OCI-LY7 (cell line): Measurements from ENCODE around the gene CXorf49. TPM values are rescaled to one million over a fixed set of nuclear protein-coding genes. Genes with fewer than 3 reads are reported as not detected.

Source experiments
- BruUV-seq: library from RNA; stranded (reverse); fragments of 400-500 nt; replicated peaks from 2 replicates; lab custom pipeline; 2021; lab: Mats Ljungman, UMichigan
- CTCF ChIA-PET: fragments of 300-600 bp; sonication (Branson Sonifier 250); formaldehyde crosslinking; loops from one replicate; lab custom pipeline; 2022; ENCODE audit warnings: antibody characterized with exemption; ENCODE audit not compliant: unreplicated experiment; lab: Charles Lee
- POLR2A ChIA-PET: fragments of 300-600 bp; sonication (Branson Sonifier 250); formaldehyde crosslinking; loops from one replicate; lab custom pipeline; 2022; ENCODE audit warnings: antibody characterized with exemption; lab: Charles Lee
- DNase-seq: peaks from one replicate; pipeline ENCODE4 v3.0.0-alpha.2; 2015; ENCODE audit warnings: low spot score
- H2AFZ ChIP-seq: fragments of 200-600 bp; sonication (generic), shearing (Covaris generic); 2 replicates; pipeline ENCODE4 v1.6.1; 2014; ENCODE audit warnings: mild to moderate bottlenecking, antibody characterized with exemption, low read length, moderate library complexity
- H3K27ac ChIP-seq: fragments of 200-600 bp; sonication (generic); 2 replicates; pipeline ENCODE4 v1.5.1; 2014; ENCODE audit warnings: mixed run types, low read depth, mild to moderate bottlenecking, moderate library complexity, low read length, inconsistent platforms; ENCODE audit not compliant: poor library complexity, severe bottlenecking
- H3K36me3 ChIP-seq: fragments of 200-600 bp; sonication (generic); 2 replicates; pipeline ENCODE4 v1.6.1; 2014; ENCODE audit warnings: mild to moderate bottlenecking, antibody characterized with exemption, low read length, moderate library complexity, mixed read lengths; ENCODE audit not compliant: insufficient read depth
- H3K4me1 ChIP-seq: fragments of 200-600 bp; sonication (generic); 2 replicates; pipeline ENCODE4 v1.5.1; 2014; ENCODE audit warnings: mild to moderate bottlenecking, low read length; ENCODE audit not compliant: insufficient read depth, poor library complexity, severe bottlenecking
- H3K4me2 ChIP-seq: fragments of 200-600 bp; sonication (generic); 2 replicates; pipeline ENCODE4 v1.6.1; 2014; ENCODE audit warnings: mild to moderate bottlenecking, low read length
- H3K4me3 ChIP-seq: fragments of 200-600 bp; sonication (generic); 2 replicates; pipeline ENCODE4 v1.5.1; 2014; ENCODE audit warnings: mild to moderate bottlenecking, low read depth, low read length; ENCODE audit not compliant: poor library complexity, severe bottlenecking
- H3K79me2 ChIP-seq: fragments of 200-600 bp; sonication (generic); 2 replicates; pipeline ENCODE4 v1.6.1; 2016; ENCODE audit warnings: low read depth, mild to moderate bottlenecking, low read length, moderate library complexity, mixed read lengths; ENCODE audit not compliant: insufficient read depth
- H3K9me2 ChIP-seq: fragments of 200-600 bp; sonication (generic); 2 replicates; pipeline ENCODE4 v1.6.1; 2016; ENCODE audit warnings: mild to moderate bottlenecking, low read length, mixed read lengths; ENCODE audit not compliant: insufficient read depth
- H3K9me3 ChIP-seq: fragments of 200-600 bp; sonication (generic); 2 replicates; pipeline ENCODE4 v1.6.1; 2014; ENCODE audit warnings: mild to moderate bottlenecking, mixed run types, low read length, mixed read lengths
- H4K20me1 ChIP-seq: fragments of 200-600 bp; sonication (generic); 2 replicates; pipeline ENCODE4 v1.6.1; 2014; ENCODE audit warnings: mild to moderate bottlenecking, antibody characterized with exemption, low read length, moderate library complexity, mixed read lengths; ENCODE audit not compliant: insufficient read depth
- EZH2phosphoT487 ChIP-seq: fragments of 200-600 bp; sonication (generic); IDR thresholded peaks from 2 replicates; pipeline ENCODE4 v1.6.1; 2018; ENCODE audit warnings: low read depth, borderline replicate concordance, mild to moderate bottlenecking, mixed run types, antibody characterized with exemption, low read length, moderate library complexity, mixed read lengths
- intact Hi-C: fragments of 100-400 bp; cut with micrococcal nuclease; formaldehyde crosslinking; loops from one replicate; pipeline ENCODE4 v1.10.0; 2022; ENCODE audit not compliant: unreplicated experiment
- small RNA-seq: library from RNA; depleted of rRNA; stranded (forward); fragments of <200 nt; gene quantifications from one replicate; pipeline ENCODE3, GENCODE V24; 2014
- total RNA-seq, 2 experiments: library from RNA; depleted of rRNA in 1 of 2; stranded (reverse); fragments of >200 nt in 1 of 2; shearing (Covaris generic) in 1 of 2; gene quantifications; 2 replicates each; pipeline ENCODE4 v1.2.3, GENCODE V29; 2014 to 2022
- TF ChIP-seq, protein P1 (sequence below): fragments of 200-600 bp; sonication (generic); conservative IDR thresholded peaks from 2 replicates; pipeline ENCODE4 v1.5.1; 2014; ENCODE audit warnings: mild to moderate bottlenecking, antibody characterized with exemption, low read length, moderate library complexity, mixed read lengths

Gene CXorf49
- total RNA-seq, 2 experiments from 2014 or later, result not detected

GRCh38 chrX:71664889-71665491 lies 53.1 kb downstream of the CXorf49 start:
- H3K9me2 ChIP-seq, result no peaks in the 10 kb centered on the region
- H4K20me1 ChIP-seq, result no peaks in the 10 kb centered on the region
- H3K4me1 ChIP-seq, result no peaks in the 10 kb centered on the region
- ChIA-PET POLR2A (no interaction called here), CTCF (no interaction called here)
- TF ChIP-seq, protein P1, sequence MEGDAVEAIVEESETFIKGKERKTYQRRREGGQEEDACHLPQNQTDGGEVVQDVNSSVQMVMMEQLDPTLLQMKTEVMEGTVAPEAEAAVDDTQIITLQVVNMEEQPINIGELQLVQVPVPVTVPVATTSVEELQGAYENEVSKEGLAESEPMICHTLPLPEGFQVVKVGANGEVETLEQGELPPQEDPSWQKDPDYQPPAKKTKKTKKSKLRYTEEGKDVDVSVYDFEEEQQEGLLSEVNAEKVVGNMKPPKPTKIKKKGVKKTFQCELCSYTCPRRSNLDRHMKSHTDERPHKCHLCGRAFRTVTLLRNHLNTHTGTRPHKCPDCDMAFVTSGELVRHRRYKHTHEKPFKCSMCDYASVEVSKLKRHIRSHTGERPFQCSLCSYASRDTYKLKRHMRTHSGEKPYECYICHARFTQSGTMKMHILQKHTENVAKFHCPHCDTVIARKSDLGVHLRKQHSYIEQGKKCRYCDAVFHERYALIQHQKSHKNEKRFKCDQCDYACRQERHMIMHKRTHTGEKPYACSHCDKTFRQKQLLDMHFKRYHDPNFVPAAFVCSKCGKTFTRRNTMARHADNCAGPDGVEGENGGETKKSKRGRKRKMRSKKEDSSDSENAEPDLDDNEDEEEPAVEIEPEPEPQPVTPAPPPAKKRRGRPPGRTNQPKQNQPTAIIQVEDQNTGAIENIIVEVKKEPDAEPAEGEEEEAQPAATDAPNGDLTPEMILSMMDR, result no peak
- no peak for TF ChIP-seq EZH2phosphoT487
- H3K79me2 ChIP-seq, result no peaks in the 10 kb centered on the region
- no TSS peak for BruUV-seq
- H3K9me3 ChIP-seq, result no peaks in the 10 kb centered on the region
- no peak overlapping the region for H3K4me2 ChIP-seq
- intact Hi-C loops, result no loop called here
- no peak for DNase-seq
- no peak overlapping the region for H3K27ac ChIP-seq
- H3K4me3 ChIP-seq, result no peak overlapping the region
- H3K36me3 ChIP-seq, result no peaks in the 10 kb centered on the region
- no peak overlapping the region for H2AFZ ChIP-seq

Small RNA genes within 50 kb of the gene (small RNA-seq; reads per million reads assigned to genes)
- gene BX276092.4 (not detected), gene BX276092.6 (not detected), gene BX276092.8 (not detected)

Other genes with a start within 250 kb of the CXorf49 start
- 160 and 185 TPM in 2 replicates for gene OGT, start 185.2 kb downstream of the CXorf49 start, total RNA-seq (2014; rRNA removed; shearing (Covaris generic))
- gene OGT, start 185.2 kb downstream of the CXorf49 start, total RNA-seq (2022), result 291 and 387 TPM in 2 replicates
- gene GCNA, start 139.8 kb downstream of the CXorf49 start, total RNA-seq (2014; rRNA removed; shearing (Covaris generic)), result 2.0 and 2.1 TPM in 2 replicates
- 3.9 and 4.2 TPM in 2 replicates for gene GCNA, start 139.8 kb downstream of the CXorf49 start, total RNA-seq (2022)
- not detected in 2 replicates for gene CXCR3, start 99.8 kb downstream of the CXorf49 start, total RNA-seq (2014; rRNA removed; shearing (Covaris generic))
- not detected in 2 replicates for gene CXCR3, start 99.8 kb downstream of the CXorf49 start, total RNA-seq (2022)
- not detected in 2 replicates for gene CXorf49B, start 45.1 kb upstream of the CXorf49 start, total RNA-seq (2014; rRNA removed; shearing (Covaris generic))
- gene CXorf49B, start 45.1 kb upstream of the CXorf49 start, total RNA-seq (2022), result not detected in 2 replicates
- 0.05 TPM in 1 of 2 replicates, not detected in the other for gene NHSL2, start 192.6 kb upstream of the CXorf49 start, total RNA-seq (2014; rRNA removed; shearing (Covaris generic))
- gene NHSL2, start 192.6 kb upstream of the CXorf49 start, total RNA-seq (2022), result not detected in 2 replicates